ENCODE data around the gene GARIN5B.

- TF ChIP-seq CTCF (IDR thresholded peaks at IDR 0.05) (peak in 3 of 4 experiments; percentile 39 to 63 (median 40)), POLR2A (IDR thresholded peaks at IDR 0.05) (peak; percentile 11 to 12), POLR2AphosphoS5 (IDR thresholded peaks at IDR 0.05) (peak; percentile 23 to 99 (median 30)), EP300 (IDR thresholded peaks at IDR 0.05) (no peak)
Measured at GRCh38 chr19:55339105-55339888, 23.8 kb downstream of the GARIN5B start, which contains the start of gene KMT5C.
